Measurements from ENCODE around the gene BTBD16. TPM values are rescaled to one million over a fixed set of nuclear protein-coding genes. Genes with fewer than 3 reads are reported as not detected.
A peak's percentile ranks its signal among the peaks of the same experiment; 100 is the strongest.

BTBD16 gene
- total and polyA plus RNA-seq, 2 of the 13 experiments (the other 11 are each of a cell fraction or from before 2014, with no cell fraction given) = 5.0 to 11.9 TPM

DNA sequence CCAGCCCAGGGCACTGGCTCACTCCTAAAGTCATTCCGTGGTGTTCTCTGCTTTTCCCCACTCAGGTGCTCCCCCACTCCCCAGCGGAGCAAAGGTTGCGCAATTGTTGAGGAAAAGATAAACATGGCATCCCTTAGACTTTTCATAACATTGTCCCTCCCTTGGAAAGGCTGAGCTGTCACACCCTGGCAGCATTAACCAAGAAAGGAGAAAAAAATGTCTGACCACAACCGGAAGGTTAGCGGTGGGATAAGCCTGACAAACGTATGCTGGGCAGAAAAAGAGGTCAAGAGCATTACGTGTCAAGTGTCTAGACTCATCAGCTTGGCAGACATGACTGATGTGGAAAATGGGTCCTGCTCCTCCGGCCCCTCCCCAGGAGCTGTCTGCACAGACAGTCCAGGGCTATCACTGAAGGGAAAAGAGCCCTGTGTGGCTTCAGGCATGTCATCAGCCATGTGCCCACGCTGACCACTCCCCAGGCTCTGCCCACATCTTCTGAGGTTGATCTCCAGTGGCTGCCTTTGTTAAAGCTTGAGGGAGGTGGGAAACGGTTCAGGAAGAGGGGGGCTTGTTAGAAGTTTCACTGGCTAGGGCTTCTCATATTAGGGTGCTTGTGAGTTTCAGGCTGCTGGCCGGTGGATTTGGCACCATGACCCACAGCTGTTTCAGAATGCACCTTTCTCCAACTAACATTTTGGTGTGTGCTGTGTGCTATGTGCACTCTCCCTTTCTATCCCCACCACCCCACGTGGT lies 30.1 kb downstream of the BTBD16 start (continued):
- TF ChIP-seq HHEX (CRISPR knock-in tag; IDR thresholded peaks at IDR 0.05) (no peak), NFATC3 (CRISPR knock-in tag; IDR thresholded peaks at IDR 0.05) (no peak), PAWR (CRISPR knock-in tag; IDR thresholded peaks at IDR 0.05; ENCODE audit: borderline replicate concordance) (no peak), THYN1 (CRISPR knock-in tag; IDR thresholded peaks at IDR 0.05; ENCODE audit: borderline replicate concordance, low read depth) (no peak), ZNF232 (CRISPR knock-in tag; IDR thresholded peaks at IDR 0.05; ENCODE audit: borderline replicate concordance) (no peak), ELK4 (CRISPR knock-in tag; IDR thresholded peaks at IDR 0.05; ENCODE audit: borderline replicate concordance) (no peak), ZSCAN21 (CRISPR knock-in tag; IDR thresholded peaks at IDR 0.05; ENCODE audit: borderline replicate concordance) (no peak), RFX1 (IDR thresholded peaks at IDR 0.05) (no peak), ZNF543 (CRISPR knock-in tag; IDR thresholded peaks at IDR 0.05) (no peak), MIER2 (CRISPR knock-in tag; IDR thresholded peaks at IDR 0.05) (no peak), ZNF644 (CRISPR knock-in tag; IDR thresholded peaks at IDR 0.05; ENCODE audit: low read depth) (peak; percentile 91), ZNF317 (CRISPR knock-in tag; IDR thresholded peaks at IDR 0.05) (no peak), ARNT2 (CRISPR knock-in tag; IDR thresholded peaks at IDR 0.05; ENCODE audit: low read depth) (no peak), ONECUT2 (CRISPR knock-in tag; IDR thresholded peaks at IDR 0.05) (no peak), ZNF510 (CRISPR knock-in tag; IDR thresholded peaks at IDR 0.05; ENCODE audit: low read depth) (no peak), ZNF17 (CRISPR knock-in tag; IDR thresholded peaks at IDR 0.05) (no peak), ZNF24 (IDR thresholded peaks at IDR 0.05) (no peak), MYNN (CRISPR knock-in tag; IDR thresholded peaks at IDR 0.05; ENCODE audit: low read depth) (no peak), PAX8 (CRISPR knock-in tag; IDR thresholded peaks at IDR 0.05; ENCODE audit: borderline replicate concordance) (no peak), ZBTB46 (CRISPR knock-in tag; IDR thresholded peaks at IDR 0.05; ENCODE audit: borderline replicate concordance) (no peak)
- TF ChIP-seq, protein P1, sequence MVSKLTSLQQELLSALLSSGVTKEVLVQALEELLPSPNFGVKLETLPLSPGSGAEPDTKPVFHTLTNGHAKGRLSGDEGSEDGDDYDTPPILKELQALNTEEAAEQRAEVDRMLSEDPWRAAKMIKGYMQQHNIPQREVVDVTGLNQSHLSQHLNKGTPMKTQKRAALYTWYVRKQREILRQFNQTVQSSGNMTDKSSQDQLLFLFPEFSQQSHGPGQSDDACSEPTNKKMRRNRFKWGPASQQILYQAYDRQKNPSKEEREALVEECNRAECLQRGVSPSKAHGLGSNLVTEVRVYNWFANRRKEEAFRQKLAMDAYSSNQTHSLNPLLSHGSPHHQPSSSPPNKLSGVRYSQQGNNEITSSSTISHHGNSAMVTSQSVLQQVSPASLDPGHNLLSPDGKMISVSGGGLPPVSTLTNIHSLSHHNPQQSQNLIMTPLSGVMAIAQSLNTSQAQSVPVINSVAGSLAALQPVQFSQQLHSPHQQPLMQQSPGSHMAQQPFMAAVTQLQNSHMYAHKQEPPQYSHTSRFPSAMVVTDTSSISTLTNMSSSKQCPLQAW (CRISPR knock-in tag; IDR thresholded peaks at IDR 0.05) = no peak
- TF ChIP-seq, protein P2, sequence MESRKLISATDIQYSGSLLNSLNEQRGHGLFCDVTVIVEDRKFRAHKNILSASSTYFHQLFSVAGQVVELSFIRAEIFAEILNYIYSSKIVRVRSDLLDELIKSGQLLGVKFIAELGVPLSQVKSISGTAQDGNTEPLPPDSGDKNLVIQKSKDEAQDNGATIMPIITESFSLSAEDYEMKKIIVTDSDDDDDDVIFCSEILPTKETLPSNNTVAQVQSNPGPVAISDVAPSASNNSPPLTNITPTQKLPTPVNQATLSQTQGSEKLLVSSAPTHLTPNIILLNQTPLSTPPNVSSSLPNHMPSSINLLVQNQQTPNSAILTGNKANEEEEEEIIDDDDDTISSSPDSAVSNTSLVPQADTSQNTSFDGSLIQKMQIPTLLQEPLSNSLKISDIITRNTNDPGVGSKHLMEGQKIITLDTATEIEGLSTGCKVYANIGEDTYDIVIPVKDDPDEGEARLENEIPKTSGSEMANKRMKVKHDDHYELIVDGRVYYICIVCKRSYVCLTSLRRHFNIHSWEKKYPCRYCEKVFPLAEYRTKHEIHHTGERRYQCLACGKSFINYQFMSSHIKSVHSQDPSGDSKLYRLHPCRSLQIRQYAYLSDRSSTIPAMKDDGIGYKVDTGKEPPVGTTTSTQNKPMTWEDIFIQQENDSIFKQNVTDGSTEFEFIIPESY (CRISPR knock-in tag; IDR thresholded peaks at IDR 0.05) = peak; percentile 81
- TF ChIP-seq, protein P3, sequence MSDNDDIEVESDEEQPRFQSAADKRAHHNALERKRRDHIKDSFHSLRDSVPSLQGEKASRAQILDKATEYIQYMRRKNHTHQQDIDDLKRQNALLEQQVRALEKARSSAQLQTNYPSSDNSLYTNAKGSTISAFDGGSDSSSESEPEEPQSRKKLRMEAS (IDR thresholded peaks at IDR 0.05) = peak; percentile 37; the same call in 1 of the 2 replicates

Data from HepG2 (cell line).